C4-2B (cell line): Measurements from ENCODE around the gene FAM163B.

ENCODE experiments used
- H3K27ac ChIP-seq: fragments of 450-650 bp; 2 replicates; pipeline ENCODE4 v1.5.1; 2017
- CTCF ChIP-seq: fragments of 450-650 bp; conservative IDR thresholded peaks from 2 replicates; pipeline ENCODE4 v1.5.1; 2017; ENCODE audit warnings: mild to moderate bottlenecking
- ZFX ChIP-seq: fragments of 450-650 bp; IDR thresholded peaks from 2 replicates; pipeline ENCODE4 v1.6.1; 2017

The FAM163B gene

GRCh38 chr9:133543772-133544467 lies 65.3 kb downstream of the FAM163B start:
- TF ChIP-seq CTCF (no peak), ZFX (no peak)
- H3K27ac ChIP-seq: no peak overlapping the region

- TF ChIP-seq ZFX (no peak), CTCF (no peak)
- H3K27ac ChIP-seq: no peak overlapping the region
Measured at GRCh38 chr9:133542002-133542401, 67.2 kb downstream of the FAM163B start.

GRCh38 chr9:133540698-133541025 lies 68.5 kb downstream of the FAM163B start:
- no peak for TF ChIP-seq CTCF
- TF ChIP-seq ZFX: no peak
- H3K27ac ChIP-seq: no peak overlapping the region

DNA sequence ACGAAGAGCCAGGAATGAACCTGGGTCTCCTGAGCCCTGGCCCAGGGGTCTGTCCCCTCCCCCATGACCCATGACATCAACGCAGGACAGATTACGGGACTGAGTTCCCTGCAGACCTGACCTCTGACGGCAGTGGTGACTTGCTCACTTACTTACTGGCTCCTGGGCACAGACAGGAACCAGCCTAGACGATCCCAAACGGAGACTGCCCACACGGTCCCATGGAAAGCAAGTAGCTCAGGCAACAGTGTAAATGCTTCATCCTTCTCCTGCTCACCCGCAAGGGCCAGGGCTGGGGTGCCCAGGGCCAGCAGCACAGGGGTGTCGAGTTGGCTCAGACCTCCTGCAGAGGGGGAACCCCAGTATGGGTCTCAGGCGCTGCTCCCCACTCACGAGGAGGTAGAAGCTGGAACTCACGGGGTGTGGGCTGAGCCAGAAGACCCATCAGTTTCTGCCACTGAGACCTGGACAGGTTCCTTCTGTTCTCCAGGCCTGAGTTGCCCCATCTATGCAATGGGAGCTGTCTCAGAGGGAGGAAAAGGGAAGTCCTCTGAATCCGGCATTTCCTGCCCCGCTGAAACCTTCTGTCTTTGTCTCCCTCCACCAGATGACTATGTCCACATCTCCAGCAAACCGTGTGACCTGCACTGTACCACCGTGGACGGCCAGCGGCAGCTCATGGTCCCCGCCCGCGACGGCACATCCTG lies 69.0 kb downstream of the FAM163B start:
- TF ChIP-seq ZFX: no peak
- TF ChIP-seq CTCF: no peak
- no peak overlapping the region for H3K27ac ChIP-seq

- no peak overlapping the region for H3K27ac ChIP-seq
- TF ChIP-seq ZFX (no peak), CTCF (no peak)
Measured at GRCh38 chr9:133538851-133539833, 70.0 kb downstream of the FAM163B start.

DNA sequence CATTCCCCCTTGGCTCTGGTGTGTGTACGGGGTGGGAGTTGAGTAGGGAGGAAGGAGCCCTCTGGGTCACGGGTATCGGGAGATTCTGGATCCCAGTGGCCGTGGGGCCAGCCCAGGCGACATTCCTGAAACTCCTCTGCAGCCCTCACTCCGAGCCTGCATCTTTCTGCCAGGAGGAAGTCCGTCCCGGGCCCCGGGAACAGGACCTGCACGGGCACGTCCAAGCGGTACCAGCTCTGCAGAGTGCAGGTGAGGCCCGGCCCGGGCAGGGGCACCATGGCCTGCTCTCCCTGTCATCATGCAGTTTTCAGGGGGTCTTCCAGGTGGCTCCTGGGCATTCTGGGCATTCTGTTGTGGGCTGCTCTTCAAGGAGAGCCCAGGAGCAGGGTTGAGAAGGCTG lies 71.0 kb downstream of the FAM163B start:
- TF ChIP-seq ZFX: no peak
- no peak for TF ChIP-seq CTCF
- no peak overlapping the region for H3K27ac ChIP-seq
